A673 (cell line): Measurements from ENCODE around the gene ATP8A2.

Source experiments
- CTCF ChIP-seq: fragments of 300-800, 200-600 bp; sonication (generic); conservative IDR thresholded peaks from 2 replicates; pipeline ENCODE4 v1.5.1; 2017; ENCODE audit warnings: low read depth, mild to moderate bottlenecking, antibody characterized with exemption, low read length, moderate library complexity, mixed read lengths
- EZH2 ChIP-seq: fragments of 200-600 bp; sonication (generic); IDR thresholded peaks from 2 replicates; pipeline ENCODE4 v1.6.1; 2017; ENCODE audit warnings: borderline replicate concordance, low read depth, mild to moderate bottlenecking, mixed read lengths, antibody characterized with exemption, low read length; ENCODE audit not compliant: poor library complexity, severe bottlenecking

GRCh38 chr13:25752957-25753551 is 381.3 kb downstream of the ATP8A2 start:
- TF ChIP-seq CTCF (no peak), EZH2 (no peak)
